ENCODE results near the gene PIGU. TPM values are rescaled to one million over a fixed set of nuclear protein-coding genes. Genes with fewer than 3 reads are reported as not detected.
"Not testable (repeated sequence)": the region's sequence is repeated elsewhere in the genome, so short reads cannot be mapped to it uniquely, and the experiment has no call there.

PIGU gene
- total and polyA plus RNA-seq, 7 donors = 9.5 to 34.2 (median 15.0) TPM

- peak; percentile 96 to 98 (median 98) for ATAC-seq
- Histone ChIP-seq H3K4me3 (peak within 1 kb of the TSS; percentile 91), H3K4me1 (peaks cover 25% of the 10 kb centered on the region), H3K9me3 (no peaks in the 10 kb centered on the region), H3K36me3 (ENCODE audit: insufficient read depth in 1 of 2, low read depth in 1 of 2) (peaks cover 0 to 11% of the 10 kb centered on the region in 2 donors), H3K27me3 (ENCODE audit: insufficient read depth in 3 of 3, low read length in 2 of 3) (no peaks in the 10 kb centered on the region), H3K27ac (peak within 1 kb of the TSS; percentile 96)
- DNase-seq = peak; percentile 96 to 99
- 0 to 1% (median 0%) methylated on average over 58 to 59 of the region's 59 CpGs for WGBS, 3 donors
- intact Hi-C loops (cut with DNase I) = loop anchor here in 1 of 2 donors (1.0 kb wide), 1 partner anchor 204 kb away; no protein-coding TSS in a partner anchor
- no peak for TF ChIP-seq CTCF (IDR thresholded peaks at IDR 0.05)
Measured at GRCh38 chr20:34516247-34517113, 160.4 kb downstream of the PIGU start, which contains the start of gene DYNLRB1. TSS of gene DYNLRB1 (plus strand) at chr20:34516422. CDS start at chr20:34516459, 37 bp downstream.

- TF ChIP-seq CTCF (IDR thresholded peaks at IDR 0.05) = no peak
- Histone ChIP-seq H3K27me3 (ENCODE audit: insufficient read depth in 3 of 3, low read length in 2 of 3) (no peaks in the 10 kb centered on the region), H3K4me1 (peaks cover 19% of the 10 kb centered on the region), H3K36me3 (ENCODE audit: insufficient read depth in 1 of 2, low read depth in 1 of 2) (peaks cover 3 to 20% of the 10 kb centered on the region in 2 donors), H3K4me3 (peak overlapping the region; percentile 91), H3K9me3 (no peaks in the 10 kb centered on the region), H3K27ac (peak overlapping the region; percentile 96)
- 6 to 11% (median 8%) methylated on average over 36 of the region's 36 CpGs for WGBS, 3 donors
- intact Hi-C loops (cut with DNase I) = loop anchor here in 1 of 2 donors (1.0 kb wide), 1 partner anchor 203 kb away; no protein-coding TSS in a partner anchor
- peak; percentile 28 to 50 (median 32) for ATAC-seq
- DNase-seq = peak; percentile 28 to 63
Measured at GRCh38 chr20:34515484-34516246, 161.2 kb downstream of the PIGU start.

- peaks cover 14% of the 10 kb centered on the region for H3K4me1 ChIP-seq
- peak overlapping the region; percentile 96 for H3K27ac ChIP-seq
- H3K36me3 ChIP-seq (ENCODE audit: insufficient read depth in 1 of 2, low read depth in 1 of 2) = peaks cover 3 to 26% of the 10 kb centered on the region in 2 donors
- no peaks in the 10 kb centered on the region for H3K27me3 ChIP-seq (ENCODE audit: insufficient read depth in 3 of 3, low read length in 2 of 3)
- no peak for TF ChIP-seq CTCF (IDR thresholded peaks at IDR 0.05)
- no peak for DNase-seq
- WGBS, 3 donors = 38 to 41% (median 38%) methylated on average over 19 of the region's 19 CpGs
- H3K4me3 ChIP-seq = peak overlapping the region; percentile 91
- intact Hi-C loops (cut with DNase I) = no loop called here
- no peak for ATAC-seq
- H3K9me3 ChIP-seq = no peaks in the 10 kb centered on the region
Measured at GRCh38 chr20:34514897-34515483, 161.9 kb downstream of the PIGU start.

- H3K27me3 ChIP-seq (ENCODE audit: insufficient read depth in 3 of 3, low read length in 2 of 3); H3K4me3 ChIP-seq; DNase-seq; H3K4me1 ChIP-seq; H3K27ac ChIP-seq; ATAC-seq; H3K9me3 ChIP-seq; intact Hi-C loops (cut with DNase I): not testable (repeated sequence)
- 86 to 91% (median 87%) methylated on average over 17 of the region's 17 CpGs for WGBS, 3 donors
- peaks cover 3 to 29% of the 10 kb centered on the region in 2 donors for H3K36me3 ChIP-seq (ENCODE audit: insufficient read depth in 1 of 2, low read depth in 1 of 2)
Measured at GRCh38 chr20:34514034-34514433, 162.9 kb downstream of the PIGU start.

Measured in psoas muscle (tissue), 8 donors.